ENCODE data around the gene ZDHHC8.

ZDHHC8 gene

DNA sequence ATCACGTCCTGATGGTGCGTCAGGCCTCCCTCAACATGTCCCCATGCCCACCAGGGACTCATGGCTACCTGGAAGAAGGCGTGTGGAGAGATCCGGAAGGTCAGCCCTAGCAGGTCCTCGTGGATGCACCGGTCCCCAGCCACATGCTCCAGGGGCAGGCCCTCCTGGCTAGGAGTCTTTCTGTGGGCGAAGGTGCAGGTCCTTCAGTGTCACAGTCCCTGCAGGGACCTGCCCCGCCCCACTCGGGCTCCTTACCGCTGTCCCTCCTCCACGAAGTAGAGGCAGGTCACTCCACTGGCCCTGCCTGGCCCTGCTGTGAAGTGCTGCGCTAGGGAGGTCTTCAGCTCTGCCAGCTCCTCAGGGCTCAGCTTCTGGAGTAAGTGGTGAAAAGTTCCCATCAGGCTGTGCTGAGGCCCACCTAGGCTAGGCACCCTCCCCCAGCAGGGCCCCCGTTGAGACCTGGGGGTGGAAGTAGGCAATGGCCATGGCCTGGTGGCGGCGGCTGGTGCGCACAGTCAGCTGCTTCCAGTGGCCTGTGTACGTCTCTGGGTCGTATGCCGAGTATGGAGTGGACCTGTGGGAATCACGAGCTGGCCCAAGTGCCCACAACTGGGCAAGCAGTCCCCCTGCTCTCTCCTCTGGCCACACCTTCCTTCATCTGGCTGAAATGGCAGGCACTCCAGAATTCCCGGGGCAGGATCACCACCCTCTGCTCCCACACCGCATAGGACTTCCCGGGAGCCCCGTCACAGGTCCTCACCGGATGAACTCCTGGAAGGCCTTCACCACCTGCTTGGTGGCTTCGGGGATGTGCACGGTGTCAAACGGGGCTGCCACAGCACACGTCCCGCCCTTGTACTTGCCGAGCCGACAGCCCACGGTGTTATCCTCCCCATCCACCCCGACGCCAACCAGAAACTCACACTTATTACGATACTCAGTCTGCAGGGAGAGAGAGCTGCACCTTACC is 16.8 kb upstream of the ZDHHC8 start:
- no peak for DNase-seq

DNA sequence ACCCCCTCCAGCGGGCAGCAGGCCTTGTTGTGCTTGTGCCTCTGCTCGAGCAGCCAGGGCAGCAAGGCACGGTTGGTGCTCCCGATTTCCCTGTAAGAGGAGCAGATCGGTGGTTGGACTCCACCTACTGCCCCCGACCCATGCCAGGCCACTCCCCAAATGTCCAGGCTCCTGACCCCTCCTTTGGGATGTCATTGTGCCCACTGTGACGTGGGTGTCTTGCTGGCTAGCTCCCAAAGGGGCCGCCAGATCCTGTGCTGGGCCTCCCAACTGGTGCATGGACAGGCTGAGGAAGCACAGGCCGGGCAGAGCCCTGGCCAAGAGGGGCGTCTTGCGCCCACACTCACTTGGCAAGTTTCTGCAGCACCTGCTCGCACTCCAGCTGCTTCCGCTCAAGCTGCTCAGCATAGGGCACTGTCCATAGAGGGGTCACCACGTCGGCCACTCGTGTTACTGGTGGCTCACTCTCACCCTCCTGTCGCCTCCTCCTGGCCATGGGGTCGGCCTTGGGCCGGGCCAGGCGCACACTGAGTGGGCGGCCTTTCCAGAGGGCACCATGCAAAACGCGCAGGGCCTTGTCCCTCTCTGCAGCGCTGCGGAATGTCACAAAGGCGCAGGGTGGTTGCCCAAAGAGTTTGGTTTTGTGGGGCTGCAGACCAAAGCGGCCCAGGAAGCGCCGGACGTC is 15.8 kb upstream of the ZDHHC8 start, which contains the start of gene RANBP1:
TSS of gene RANBP1 (plus strand) at position 414 of the 685 bp plus-strand sequence. CDS start at position 495, 81 bp downstream.
- DNase-seq = no peak

DNA sequence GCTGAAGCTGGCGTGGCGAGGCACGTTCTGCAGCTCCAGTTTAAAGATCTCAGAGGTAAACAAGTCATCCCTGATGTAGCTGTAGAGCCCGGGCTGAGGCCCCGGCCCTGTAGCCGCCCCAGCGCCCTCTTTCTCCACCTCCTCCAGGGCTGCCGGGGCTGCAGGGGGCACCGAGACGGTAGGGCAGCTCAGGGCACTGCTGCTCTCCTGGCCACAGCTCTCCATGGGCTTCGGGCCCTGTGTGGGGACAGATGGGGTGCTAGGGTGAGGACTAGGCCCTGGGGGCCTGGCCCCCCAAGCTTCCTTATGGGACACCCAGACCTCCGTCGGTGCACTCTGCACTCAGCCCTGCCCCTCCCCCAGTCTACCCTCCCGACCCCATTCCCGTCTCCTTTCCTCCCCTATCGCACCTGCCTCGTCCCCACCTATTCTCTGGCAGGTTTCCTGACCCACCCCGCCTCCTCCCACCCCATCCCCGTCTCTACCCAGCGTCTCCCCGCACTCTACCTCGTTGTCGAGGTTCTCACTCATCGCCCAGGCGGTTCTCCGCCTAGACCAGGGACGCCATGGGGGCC is 15.1 kb upstream of the ZDHHC8 start:
- no peak for DNase-seq

DNA sequence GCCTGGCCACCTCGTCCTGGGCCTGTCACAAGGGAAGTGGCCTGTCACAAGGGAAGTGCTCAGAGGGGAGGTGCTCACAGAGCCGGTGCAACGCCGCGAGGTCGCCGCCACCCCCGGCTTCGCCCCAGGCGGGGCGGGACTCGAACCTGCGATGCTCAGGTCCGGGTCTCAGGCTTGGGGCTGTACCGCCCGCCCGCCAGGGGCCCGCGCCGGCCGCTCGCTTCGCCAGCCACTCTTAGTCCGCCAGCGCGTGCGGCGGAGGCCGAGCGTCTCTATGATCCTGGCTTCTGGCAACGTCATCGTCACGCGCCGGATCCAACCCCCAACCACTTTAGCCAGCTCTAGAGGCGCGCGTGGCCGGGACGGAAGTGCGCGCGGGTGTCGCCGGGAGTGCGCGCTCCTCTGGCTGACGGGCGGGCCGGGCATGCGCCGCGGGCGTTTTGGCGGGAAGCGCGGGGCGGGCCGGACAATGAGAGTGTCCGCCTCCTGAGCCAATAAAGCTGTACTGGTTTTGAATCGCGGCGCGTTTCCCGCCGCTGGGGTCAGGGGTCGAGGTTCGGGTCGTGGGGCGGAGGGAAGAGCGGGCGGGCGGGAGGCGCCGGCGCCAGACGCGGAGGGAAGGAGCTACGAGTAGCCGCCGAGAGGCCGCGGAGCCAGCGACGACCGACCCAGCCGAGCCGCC is 14.5 kb upstream of the ZDHHC8 start, which contains the start of gene TRMT2A:
TSS of gene TRMT2A (minus strand) at position 276 of the 682 bp plus-strand sequence. CDS start 320 bp downstream, outside the sequence.
- DNase-seq = peak; percentile 68

DNA sequence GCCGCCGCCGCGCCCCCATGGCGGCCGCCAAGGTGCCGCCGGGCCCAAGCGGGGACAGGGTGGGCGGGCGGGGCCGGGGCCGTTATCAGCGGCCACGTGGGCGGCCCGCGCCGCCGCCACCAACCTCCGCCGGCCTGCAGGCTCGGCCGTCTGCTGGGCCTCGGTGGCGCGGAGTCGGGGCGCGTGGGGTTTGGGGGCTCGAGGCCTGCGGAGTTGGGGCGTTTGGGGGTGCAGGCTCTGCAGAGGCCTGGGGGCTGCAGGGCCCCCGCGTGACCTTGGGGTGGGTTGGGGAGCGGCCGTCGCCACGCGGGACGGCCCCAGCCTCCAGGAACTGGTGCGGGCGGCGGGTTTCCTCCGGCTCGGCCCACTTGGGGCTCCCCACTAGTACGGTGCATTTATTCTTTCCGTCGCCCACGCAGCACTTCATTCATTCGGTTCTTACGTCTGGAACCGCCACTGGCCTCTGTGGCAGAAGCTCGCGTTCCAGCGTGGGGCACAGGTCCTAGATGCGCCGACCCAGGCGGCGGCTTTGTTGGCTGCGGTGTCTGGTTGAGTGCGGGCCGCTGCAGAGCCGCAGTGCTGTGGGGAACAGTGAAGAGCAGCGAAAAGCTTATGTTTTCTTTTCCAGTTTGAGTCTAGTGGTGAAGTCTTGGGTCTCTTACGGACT is 13.8 kb upstream of the ZDHHC8 start:
- DNase-seq = no peak

GRCh38 chr22:20118300-20119020 is 13.1 kb upstream of the ZDHHC8 start:
- no peak for DNase-seq

- no peak for DNase-seq
These were observed 9.7 kb upstream of the ZDHHC8 start for GRCh38 chr22:20121856-20122415.

DNA sequence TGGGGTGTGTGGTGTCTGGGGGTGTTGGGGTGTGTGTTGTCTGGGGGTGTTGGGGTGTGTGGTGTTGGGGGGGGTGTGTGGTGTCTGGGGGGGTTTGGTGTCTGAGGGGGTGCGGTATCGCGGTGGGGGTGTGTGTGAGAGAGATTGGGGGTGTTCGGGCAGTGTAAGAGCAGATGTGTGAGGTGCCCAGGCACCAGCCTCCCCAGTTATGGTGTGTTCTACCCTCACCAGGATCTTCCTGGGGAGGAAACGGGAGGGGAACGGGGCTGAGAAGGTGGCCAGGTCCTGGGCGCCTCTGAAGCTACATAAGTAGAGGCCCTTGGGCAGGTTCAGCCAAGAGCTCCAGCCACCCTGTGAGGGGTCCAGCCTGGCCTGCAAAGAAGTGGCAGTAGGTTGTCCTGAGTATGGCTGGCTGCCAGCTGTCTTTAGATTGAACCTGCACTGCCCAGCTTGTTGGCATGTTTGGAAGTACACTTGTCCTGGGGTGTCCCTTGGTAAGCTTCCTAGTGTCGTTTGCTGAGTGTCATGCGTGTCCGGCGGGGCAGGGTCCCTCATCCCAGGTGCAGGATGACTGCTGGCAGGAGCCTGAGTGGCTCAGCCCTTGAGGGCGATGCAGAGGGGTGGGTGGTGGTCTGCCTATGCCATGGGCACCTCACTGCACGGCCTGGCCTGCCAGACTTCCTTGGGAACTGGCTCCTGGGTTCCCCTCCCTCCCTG is 8.1 kb upstream of the ZDHHC8 start:
- DNase-seq = no peak

DNA sequence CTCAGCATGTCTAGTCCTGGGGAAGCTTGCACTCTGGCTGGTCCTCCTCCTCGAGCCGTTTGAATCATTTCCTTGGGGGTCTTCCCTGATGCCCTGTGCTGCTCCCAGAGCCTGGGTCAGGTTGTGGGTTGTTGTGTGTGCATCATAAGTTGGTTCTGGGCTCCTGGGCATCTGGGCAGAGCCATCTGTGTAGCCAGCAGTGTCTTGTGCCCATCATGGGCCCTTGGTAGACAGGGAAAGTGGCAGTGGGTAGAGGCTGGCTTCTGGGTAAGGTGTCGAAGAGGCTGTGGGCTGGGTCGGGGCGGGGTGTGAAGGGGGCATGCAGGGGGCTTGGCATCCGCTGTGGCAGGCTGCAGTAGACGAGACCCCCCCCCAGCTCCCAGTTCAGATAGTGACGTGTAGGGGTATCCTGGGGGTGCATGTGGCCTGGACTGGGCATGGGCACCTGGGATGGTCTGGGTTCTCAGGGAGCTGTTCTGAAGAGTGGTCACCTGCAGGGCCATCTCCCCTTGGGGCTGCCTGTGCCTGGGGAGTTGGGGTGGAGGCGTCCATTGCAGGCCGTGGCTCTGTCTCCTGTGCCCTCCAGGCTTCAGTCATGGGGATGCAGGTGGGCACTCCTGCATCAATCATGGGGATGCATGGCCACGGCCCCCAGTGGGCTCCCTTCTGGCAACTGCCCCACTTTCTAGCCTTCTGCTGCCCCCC is 7.4 kb upstream of the ZDHHC8 start:
- no peak for DNase-seq

GRCh38 chr22:20125201-20126174 is 6.1 kb upstream of the ZDHHC8 start:
- no peak for DNase-seq

GRCh38 chr22:20126284-20127029 is 5.1 kb upstream of the ZDHHC8 start:
- no peak for DNase-seq

DNA sequence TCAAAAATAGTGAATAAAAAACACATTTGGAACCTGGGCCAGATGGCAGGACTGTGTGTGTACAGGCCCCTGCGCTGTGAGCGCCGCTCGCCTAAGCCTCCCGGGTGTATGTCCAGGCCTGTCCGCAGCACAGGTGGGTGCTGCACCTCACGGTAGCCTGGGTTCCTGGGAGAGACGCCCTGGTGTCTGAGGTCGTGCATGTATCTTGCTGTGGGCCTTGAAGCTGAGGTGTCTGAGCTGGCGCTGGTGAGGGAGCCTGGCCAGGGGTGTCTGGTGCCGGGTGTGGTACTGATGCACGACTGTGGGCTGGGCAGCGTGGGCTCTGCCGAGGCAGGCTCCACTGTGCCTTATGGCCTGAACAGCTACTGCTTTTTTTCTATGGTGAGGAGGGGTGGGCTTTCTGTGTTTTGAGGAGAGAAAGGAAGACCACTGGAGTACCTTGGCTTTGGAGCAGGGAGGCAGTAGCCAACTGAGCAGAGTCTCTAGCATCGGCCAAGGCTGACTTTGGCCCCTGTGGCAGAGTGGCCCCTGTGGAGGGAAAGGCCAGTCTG is 4.2 kb upstream of the ZDHHC8 start:
- DNase-seq = no peak

- DNase-seq = no peak
These were observed 3.6 kb upstream of the ZDHHC8 start for GRCh38 chr22:20127869-20128618.

- DNase-seq = no peak
These were observed 3.0 kb upstream of the ZDHHC8 start for GRCh38 chr22:20128619-20128901.

GRCh38 chr22:20128902-20129746 is 2.5 kb upstream of the ZDHHC8 start:
- no peak for DNase-seq

GRCh38 chr22:20129747-20130014 is 1.9 kb upstream of the ZDHHC8 start:
- no peak for DNase-seq

Data from SIG-M5 (cell line).